CD14-positive monocyte (primary cell): ENCODE measurements around the gene GSKIP. TPM values are rescaled to one million over a fixed set of nuclear protein-coding genes. Genes with fewer than 3 reads are reported as not detected.

Source experiments
- DNase-seq, 3 donors: peaks; one replicate each; pipeline ENCODE4 v3.0.0-alpha.2; 2011 to 2022
- H2AFZ ChIP-seq: 2 replicates; pipeline ENCODE4 v1.6.0; 2012; ENCODE audit warnings: mild to moderate bottlenecking, low read depth, low read length, inconsistent platforms; ENCODE audit not compliant: insufficient read depth, poor library complexity, severe bottlenecking
- H3K27ac ChIP-seq, 2 donors: 1 replicate in 1 of 2; 2 replicates in 1 of 2; pipeline ENCODE4 v1.5.1; 2012 to 2013; ENCODE audit warnings: low read length in 2 of 2, control low read depth in 1 of 2, inconsistent platforms in 1 of 2, low read depth in 1 of 2, mild to moderate bottlenecking in 1 of 2
- H3K27me3 ChIP-seq, 2 donors: one replicate each; pipeline versions ENCODE4 v1.6.0 to v1.6.1; 2011 to 2013; ENCODE audit warnings: low read length in 2 of 2; ENCODE audit not compliant: control insufficient read depth in 2 of 2, insufficient read depth in 2 of 2
- H3K36me3 ChIP-seq, 2 donors: replicated peaks in 1 of 2; 1 replicate in 1 of 2; 2 replicates in 1 of 2; pipeline versions ENCODE4 v1.5.1 to v1.6.1; 2012 to 2013; ENCODE audit warnings: low read length in 2 of 2, control low read depth in 1 of 2, inconsistent platforms in 1 of 2, mild to moderate bottlenecking in 1 of 2; ENCODE audit not compliant: insufficient read depth in 2 of 2, control insufficient read depth in 1 of 2
- H3K4me1 ChIP-seq, 2 donors: 1 replicate in 1 of 2; 2 replicates in 1 of 2; pipeline versions ENCODE4 v1.5.1 to v1.6.1; 2012 to 2013; ENCODE audit warnings: low read length in 2 of 2, control low read depth in 1 of 2, inconsistent platforms in 1 of 2, mild to moderate bottlenecking in 1 of 2, moderate library complexity in 1 of 2; ENCODE audit not compliant: insufficient read depth in 2 of 2, control insufficient read depth in 1 of 2
- H3K4me2 ChIP-seq: replicated peaks from 2 replicates; pipeline ENCODE3; 2012; ENCODE audit warnings: low read length, moderate library complexity, mild to moderate bottlenecking; ENCODE audit not compliant: poor library complexity, severe bottlenecking; ENCODE audit errors: extremely low read depth
- H3K4me3 ChIP-seq, 3 experiments: fragments of 200-600 bp in 1 of 3; sonication (generic) in 1 of 3; replicated peaks in 1 of 3; 1 replicate in 2 of 3; 2 replicates in 1 of 3; pipeline ENCODE4 v1.5.1; 2011 to 2013; ENCODE audit warnings: low read length in 3 of 3, mild to moderate bottlenecking in 3 of 3, control low read depth in 2 of 3, low read depth in 2 of 3, inconsistent platforms in 1 of 3, moderate library complexity in 1 of 3
- H3K79me2 ChIP-seq: 2 replicates; pipeline ENCODE4 v1.6.0; 2012; ENCODE audit warnings: mild to moderate bottlenecking, control low read depth, inconsistent platforms, low read length, moderate library complexity; ENCODE audit not compliant: insufficient read depth
- H3K9ac ChIP-seq: 2 replicates; pipeline ENCODE4 v1.6.0; 2017; ENCODE audit warnings: low read length, mild to moderate bottlenecking; ENCODE audit not compliant: insufficient read depth, poor library complexity, severe bottlenecking
- H3K9me3 ChIP-seq, 2 donors: replicated peaks in 1 of 2; 1 replicate in 1 of 2; 2 replicates in 1 of 2; pipeline versions ENCODE4 v1.5.1 to v1.6.1; 2012 to 2013; ENCODE audit warnings: low read length in 2 of 2, control low read depth in 1 of 2; ENCODE audit not compliant: control insufficient read depth in 1 of 2, insufficient read depth in 1 of 2
- H4K20me1 ChIP-seq: 2 replicates; pipeline ENCODE4 v1.6.0; 2012; ENCODE audit warnings: mild to moderate bottlenecking, low read length, control low read depth, moderate library complexity; ENCODE audit not compliant: insufficient read depth
- H3K27ac Mint-ChIP-seq, 7 donors: one replicate each; pipeline ENCODE4 v1.8.0; 2020; ENCODE audit warnings: mild to moderate bottlenecking in 7 of 7, mixed read lengths in 7 of 7, moderate library complexity in 6 of 7, inconsistent platforms in 2 of 7
- H3K27me3 Mint-ChIP-seq, 3 donors: one replicate each; pipeline ENCODE4 v1.8.0; 2021 to 2022; ENCODE audit warnings: low read depth in 3 of 3, mild to moderate bottlenecking in 3 of 3, mixed read lengths in 3 of 3, moderate library complexity in 3 of 3, inconsistent platforms in 1 of 3
- H3K36me3 Mint-ChIP-seq, 2 donors: one replicate each; pipeline ENCODE4 v1.8.0; 2020; ENCODE audit warnings: mixed read lengths in 2 of 2, inconsistent platforms in 1 of 2, mild to moderate bottlenecking in 1 of 2
- H3K4me1 Mint-ChIP-seq: one replicate; pipeline ENCODE4 v1.8.0; 2020; ENCODE audit warnings: mild to moderate bottlenecking, mixed read lengths
- H3K4me3 Mint-ChIP-seq, 2 donors: one replicate each; pipeline ENCODE4 v1.8.0; 2020; ENCODE audit warnings: mild to moderate bottlenecking in 2 of 2, mixed read lengths in 2 of 2, moderate library complexity in 1 of 2
- H3K9me3 Mint-ChIP-seq, 7 donors: one replicate each; pipeline ENCODE4 v1.8.0; 2020 to 2022; ENCODE audit warnings: mixed read lengths in 7 of 7, mild to moderate bottlenecking in 6 of 7, moderate library complexity in 6 of 7, inconsistent platforms in 2 of 7
- CTCF ChIP-seq: fragments of 200-600 bp; IDR thresholded peaks from one replicate; pipeline ENCODE4 v1.8.0; 2022; ENCODE audit warnings: antibody characterized with exemption, mild to moderate bottlenecking
- WGBS: methylation state at CpG from one replicate; pipeline ENCODE4 v1.1.5; 2013; ENCODE audit warnings: missing lambda C conversion rate; ENCODE audit not compliant: insufficient coverage; 5-methylcytosine and 5-hydroxymethylcytosine counted together
- intact Hi-C, 2 donors: fragments of 100-400 bp; cut with micrococcal nuclease; formaldehyde crosslinking; loops; one replicate each; pipeline versions ENCODE4 v1.15.0 to v1.15.1; 2023
- polyA plus RNA-seq, 3 donors: library from polyadenylated mRNA; depleted of rRNA in 1 of 3; unstranded in 2 of 3; stranded (reverse) in 1 of 3; fragments of 300-500 nt in 2 of 3; fragments of >200 nt in 1 of 3; fragmentation: Illumina TruSeq in 2 of 3; gene quantifications; 1 replicate in 2 of 3; 2 replicates in 1 of 3; pipeline ENCODE4 v1.2.3, GENCODE V29; 2012 to 2021

Gene GSKIP
- polyA plus RNA-seq, 3 donors, result 3.1 to 24.7 (median 20.7) TPM

GRCh38 chr14:96403409-96403808 is 40.1 kb downstream of the GSKIP start:
- Histone ChIP-seq H3K27me3 (no peaks in the 10 kb centered on the region), H3K79me2 (no peaks in the 10 kb centered on the region), H2AFZ (no peak overlapping the region), H3K9me3 (no peaks in the 10 kb centered on the region), H4K20me1 (no peaks in the 10 kb centered on the region), H3K27ac (no peak overlapping the region), H3K4me1 (no peaks in the 10 kb centered on the region), H3K4me2 (no peak overlapping the region), H3K36me3 (no peaks in the 10 kb centered on the region), H3K9ac (no peak overlapping the region), H3K4me3 (no peak overlapping the region)
- Mint-ChIP-seq H3K4me3 (no peak overlapping the region), H3K36me3 (no peaks in the 10 kb centered on the region), H3K27ac (no peak overlapping the region), H3K9me3 (no peaks in the 10 kb centered on the region), H3K27me3 (peaks cover 2 to 5% (median 5%) of the 10 kb centered on the region in 3 donors), H3K4me1 (no peaks in the 10 kb centered on the region)
- WGBS, result 56% methylated on average over 3 of the region's 3 CpGs
- intact Hi-C loops, result no loop called here
- TF ChIP-seq CTCF, result no peak
- DNase-seq, result no peak

DNA sequence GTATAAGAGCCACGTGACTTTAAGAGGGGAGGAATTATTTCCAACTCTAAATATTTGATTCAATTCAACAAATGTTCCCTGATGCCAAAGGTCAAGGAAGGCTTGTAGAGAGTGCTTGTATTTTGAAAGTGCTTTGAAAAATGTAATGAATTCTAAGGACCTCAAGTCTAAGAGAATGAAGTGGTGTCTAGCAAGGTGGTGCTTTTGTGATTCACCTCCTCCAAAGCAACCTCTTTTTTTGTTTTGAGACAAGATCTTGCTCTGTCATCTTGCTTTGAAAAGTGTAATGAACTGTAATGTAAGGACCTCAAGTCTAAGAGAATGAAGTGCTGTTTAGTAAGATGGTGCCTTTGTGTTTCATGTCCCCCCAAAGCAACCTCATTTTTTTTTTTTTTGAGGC is 42.4 kb downstream of the GSKIP start:
- no peaks in the 10 kb centered on the region for H3K9me3 ChIP-seq
- Mint-ChIP-seq H3K9me3 (no peaks in the 10 kb centered on the region), H3K36me3 (no peaks in the 10 kb centered on the region), H3K4me3 (no peak overlapping the region), H3K27me3 (peaks cover 0 to 4% (median 3%) of the 10 kb centered on the region in 3 donors), H3K27ac (no peak overlapping the region), H3K4me1 (no peaks in the 10 kb centered on the region)
- no peaks in the 10 kb centered on the region for H4K20me1 ChIP-seq
- no peaks in the 10 kb centered on the region for H3K27me3 ChIP-seq
- intact Hi-C loops, result no loop called here
- no CpG with 5 or more reads among the region's 1 CpG for WGBS
- no peak overlapping the region for H3K27ac ChIP-seq
- H2AFZ ChIP-seq, result no peak overlapping the region
- H3K79me2 ChIP-seq, result no peaks in the 10 kb centered on the region
- no peak for TF ChIP-seq CTCF
- no peak overlapping the region for H3K4me3 ChIP-seq
- no peak overlapping the region for H3K4me2 ChIP-seq
- DNase-seq, result no peak
- H3K36me3 ChIP-seq, result no peaks in the 10 kb centered on the region
- H3K4me1 ChIP-seq, result no peaks in the 10 kb centered on the region
- no peak overlapping the region for H3K9ac ChIP-seq
